Measurements from ENCODE around the gene PARP1.

DNA sequence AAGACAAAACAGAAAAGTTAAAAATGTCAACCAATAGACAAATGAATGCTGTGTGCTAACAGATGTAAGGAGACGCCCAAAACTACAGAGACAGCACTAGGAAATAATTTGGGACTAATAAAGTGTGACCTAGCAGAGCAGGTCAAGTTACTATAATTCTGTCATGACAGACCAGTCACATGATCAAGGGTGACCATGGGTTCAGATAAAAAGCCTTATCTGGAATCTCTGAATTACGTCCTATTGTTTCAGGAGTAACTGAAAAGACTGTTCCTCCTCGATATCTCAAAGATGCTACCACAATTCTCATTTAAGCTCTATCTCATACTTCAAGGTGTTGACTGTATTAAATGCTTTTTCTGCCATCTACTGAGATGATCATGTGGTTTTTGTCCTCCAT lies 31.6 kb downstream of the PARP1 start:
- no peak for TF ChIP-seq EZH2 (IDR thresholded peaks at IDR 0.05; ENCODE audit: insufficient read depth, poor library complexity, severe bottlenecking)
- no peak for TF ChIP-seq EZH2phosphoT487 (IDR thresholded peaks at IDR 0.05; ENCODE audit: insufficient read depth, low read depth)
